Kidney (tissue), 14 donors: ENCODE measurements around the gene HAO2. TPM values are rescaled to one million over a fixed set of nuclear protein-coding genes. Genes with fewer than 3 reads are reported as not detected.

Experiments
- DNase-seq, 5 donors: peaks; one replicate each; pipeline ENCODE4 v3.0.0-alpha.2; 2013 to 2020
- FAIRE-seq: peaks from 2 replicates; lab custom pipeline; 2012; peaks lifted over from hg19 to GRCh38; lab: Jason Lieb, UNC
- H3K27ac ChIP-seq, 2 donors: one replicate each; pipeline ENCODE4 v1.7.0; 2013; ENCODE audit warnings: low read depth in 2 of 2, low read length in 2 of 2, inconsistent platforms in 1 of 2
- H3K27me3 ChIP-seq: one replicate; pipeline ENCODE4 v1.7.1; 2013; ENCODE audit warnings: low read length, inconsistent platforms; ENCODE audit not compliant: control insufficient read depth, insufficient read depth
- H3K36me3 ChIP-seq, 3 donors: one replicate each; pipeline versions ENCODE4 v1.7.0 to v1.7.1; 2013; ENCODE audit warnings: low read length in 3 of 3, control low read depth in 1 of 3, inconsistent platforms in 1 of 3; ENCODE audit not compliant: insufficient read depth in 3 of 3, control insufficient read depth in 2 of 3
- H3K4me1 ChIP-seq, 3 donors: one replicate each; pipeline versions ENCODE4 v1.7.0 to v1.7.1; 2013; ENCODE audit warnings: low read length in 3 of 3, inconsistent platforms in 1 of 3, low read depth in 1 of 3; ENCODE audit not compliant: control insufficient read depth in 2 of 3, insufficient read depth in 2 of 3
- H3K4me3 ChIP-seq, 3 donors: one replicate each; pipeline versions ENCODE4 v1.7.0 to v1.8.1; 2013; ENCODE audit warnings: low read length in 3 of 3, control low read depth in 1 of 3, inconsistent platforms in 1 of 3
- H3K9ac ChIP-seq, 3 donors: one replicate each; pipeline versions ENCODE4 v1.7.0 to v1.7.1; 2013; ENCODE audit warnings: low read length in 3 of 3, control low read depth in 1 of 3, inconsistent platforms in 1 of 3
- H3K9me3 ChIP-seq, 3 donors: one replicate each; pipeline versions ENCODE4 v1.7.0 to v1.7.1; 2013; ENCODE audit warnings: low read length in 3 of 3, control low read depth in 1 of 3, inconsistent platforms in 1 of 3; ENCODE audit not compliant: control insufficient read depth in 2 of 3, insufficient read depth in 1 of 3
- CTCF ChIP-seq: IDR thresholded peaks from 3 replicates; pipeline ENCODE4 v1.5.1; 2012; ENCODE audit warnings: mild to moderate bottlenecking, moderate library complexity, borderline replicate concordance; ENCODE audit not compliant: insufficient read depth; ENCODE audit errors: extremely low read depth
- intact Hi-C: fragments of 100-400 bp; cut with DNase I; formaldehyde crosslinking; loops from one replicate; pipeline ENCODE4 v1.11.1; 2022
- polyA plus RNA-seq: library from polyadenylated mRNA; stranded (reverse); fragments of 350-450 nt; fragmentation: Illumina TruSeq; extraction: RNeasy Lipid Tissue Mini Kit (QIAGEN cat#74804); gene quantifications from one replicate; pipeline ENCODE4 v1.2.3, GENCODE V29; 2014; ENCODE audit warnings: low read depth, low replicate concordance; ENCODE audit not compliant: insufficient read depth
- total RNA-seq: library from RNA; stranded (reverse); fragmentation: NEBNext Ultra II Directional; extraction: Animal tissue kit (Norgen Biotek cat#: 25700); gene quantifications from one replicate; pipeline ENCODE4 v1.2.1, GENCODE V29; 2021
- donor health status: control.
- donor health status: control.
- donor health status: control.
- donor health status: control.
- donor health status: control.
- donor health status: DM: yes; HTN: yes; CAD: no.
- donor health status: Normal renal cell carcinoma (clear cell type).

HAO2 gene
- total and polyA plus RNA-seq, 2 donors from 2014 or later: 1.9 to 183 TPM

DNA sequence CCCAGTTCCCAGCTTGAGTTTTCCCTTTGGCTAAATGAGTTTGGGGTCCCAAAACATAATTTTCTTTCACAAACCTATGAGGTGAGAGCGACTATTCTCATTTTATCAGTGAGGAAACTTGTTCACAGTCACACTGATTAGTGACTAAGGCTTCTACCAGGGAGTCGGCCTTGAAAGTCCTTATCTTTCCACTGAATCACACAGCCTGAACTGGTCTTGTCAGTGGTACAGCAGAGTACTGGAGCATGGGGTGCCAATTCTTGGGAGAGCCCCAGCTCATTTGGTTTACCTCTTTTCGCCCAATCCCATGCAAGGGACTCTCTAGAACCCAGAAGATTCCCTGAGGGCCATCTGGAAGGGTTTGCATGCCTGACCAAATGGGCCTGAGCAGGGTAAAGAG, 63.3 kb downstream of the HAO2 start:
- intact Hi-C loops: no loop called here
- H3K27me3 ChIP-seq: no peaks in the 10 kb centered on the region
- H3K4me3 ChIP-seq: no peak overlapping the region
- no peak for TF ChIP-seq CTCF
- no peak overlapping the region for H3K9ac ChIP-seq
- no peaks in the 10 kb centered on the region for H3K9me3 ChIP-seq
- H3K27ac ChIP-seq: no peak overlapping the region
- FAIRE-seq (no peak), DNase-seq (no peak)
- H3K36me3 ChIP-seq: no peaks in the 10 kb centered on the region
- no peaks in the 10 kb centered on the region for H3K4me1 ChIP-seq

GRCh38 chr1:119435052-119435451, 66.5 kb downstream of the HAO2 start:
- no peak for TF ChIP-seq CTCF
- Histone ChIP-seq H3K36me3 (no peaks in the 10 kb centered on the region), H3K4me3 (no peak overlapping the region), H3K9ac (no peak overlapping the region), H3K27ac (no peak overlapping the region), H3K9me3 (no peaks in the 10 kb centered on the region), H3K27me3 (no peaks in the 10 kb centered on the region), H3K4me1 (no peaks in the 10 kb centered on the region)
- FAIRE-seq: no peak
- intact Hi-C loops: no loop called here
- DNase-seq: no peak

DNA sequence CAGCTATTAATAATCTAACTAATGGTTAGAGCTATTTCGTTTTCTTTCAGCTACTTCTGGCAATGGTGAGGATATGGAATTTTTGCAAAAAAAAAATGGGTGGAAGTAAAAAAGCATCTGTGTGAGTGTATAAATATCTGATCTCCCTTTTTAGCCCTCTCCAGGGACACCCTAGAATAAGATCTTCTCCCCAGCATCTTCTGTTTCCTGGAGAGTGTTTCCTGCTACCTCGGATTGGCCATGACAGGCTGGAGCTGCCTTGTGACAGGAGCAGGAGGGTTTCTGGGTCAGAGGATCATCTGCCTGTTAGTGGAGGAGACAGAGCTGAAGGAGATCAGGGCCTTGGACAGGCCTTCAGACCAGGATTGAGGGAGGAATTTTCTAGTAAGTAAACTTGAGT, 70.2 kb downstream of the HAO2 start:
- DNase-seq: no peak
- no peak for TF ChIP-seq CTCF
- no peak overlapping the region for H3K4me3 ChIP-seq
- no peak overlapping the region for H3K27ac ChIP-seq
- no peaks in the 10 kb centered on the region for H3K36me3 ChIP-seq
- no peak overlapping the region for H3K9ac ChIP-seq
- no peak for FAIRE-seq
- intact Hi-C loops: no loop called here
- no peaks in the 10 kb centered on the region for H3K4me1 ChIP-seq
- no peaks in the 10 kb centered on the region for H3K9me3 ChIP-seq
- no peaks in the 10 kb centered on the region for H3K27me3 ChIP-seq

DNA sequence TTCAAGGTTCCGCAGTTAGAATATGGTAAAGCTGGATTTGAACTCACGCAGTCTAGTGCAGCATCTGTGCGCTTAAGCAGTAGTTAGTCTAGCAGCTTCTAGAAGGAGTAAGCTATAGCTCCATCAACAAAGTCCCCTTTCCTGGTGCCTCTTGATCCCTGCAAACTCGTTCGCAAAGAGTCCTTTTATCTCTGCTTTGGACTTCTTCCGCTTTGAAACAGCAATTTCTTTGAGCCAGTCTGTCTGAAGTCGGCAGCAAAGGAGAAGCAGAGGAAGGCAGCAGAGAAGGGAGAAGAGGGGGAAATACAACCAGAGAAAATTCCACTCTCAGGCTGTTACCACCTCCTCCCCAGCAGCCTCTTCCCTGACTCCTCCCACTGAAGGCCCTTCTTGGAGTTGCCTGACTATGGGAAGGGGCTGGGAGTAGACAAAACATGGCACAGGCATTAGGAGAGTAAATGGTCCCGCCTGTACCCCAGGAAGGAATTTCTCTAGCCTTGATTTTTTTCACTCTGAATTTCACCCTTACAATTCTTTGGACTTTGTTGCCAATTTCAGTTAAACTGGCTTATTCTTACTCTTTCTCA, 72.2 kb downstream of the HAO2 start:
- Histone ChIP-seq H3K9me3 (no peaks in the 10 kb centered on the region), H3K9ac (no peak overlapping the region), H3K27me3 (no peaks in the 10 kb centered on the region), H3K4me1 (no peaks in the 10 kb centered on the region), H3K4me3 (no peak overlapping the region), H3K27ac (no peak overlapping the region), H3K36me3 (no peaks in the 10 kb centered on the region)
- FAIRE-seq (no peak), DNase-seq (no peak)
- intact Hi-C loops: no loop called here
- TF ChIP-seq CTCF: no peak
